ENCODE data around the gene CA4. TPM values are rescaled to one million over a fixed set of nuclear protein-coding genes. Genes with fewer than 3 reads are reported as not detected.

The CA4 gene
- polyA plus RNA-seq, 1 donor from 2014 or later: not detected

GRCh38 chr17:60157487-60158040 is 7.8 kb downstream of the CA4 start:
- H3K4me2 ChIP-seq (ENCODE audit: low read length): no peak overlapping the region
- H3K4me3 ChIP-seq (ENCODE audit: low read length): no peak overlapping the region
- H3K9me2 ChIP-seq (ENCODE audit: insufficient read depth, low read length): no peaks in the 10 kb centered on the region

GRCh38 chr17:60158751-60159478 is 9.1 kb downstream of the CA4 start:
- Histone ChIP-seq H3K9me2 (ENCODE audit: insufficient read depth, low read length) (no peaks in the 10 kb centered on the region), H3K9ac (ENCODE audit: low read length) (no peak overlapping the region), H2AFZ (ENCODE audit: low read depth, low read length) (no peak overlapping the region), H3K4me3 (ENCODE audit: low read length) (no peak overlapping the region), H3K4me2 (ENCODE audit: low read length) (no peak overlapping the region), H3K27ac (ENCODE audit: low read length) (no peak overlapping the region), H3K36me3 (ENCODE audit: insufficient read depth, low read length) (no peaks in the 10 kb centered on the region), H4K20me1 (ENCODE audit: insufficient read depth) (no peaks in the 10 kb centered on the region), H3K79me2 (replicated peaks; ENCODE audit: insufficient read depth, low read length) (no peaks in the 10 kb centered on the region), H3K9me3 (ENCODE audit: low read length) (no peaks in the 10 kb centered on the region), H3K27me3 (ENCODE audit: insufficient read depth, low read depth, low read length) (no peaks in the 10 kb centered on the region), H3F3A (ENCODE audit: insufficient read depth, low read length, poor library complexity, severe bottlenecking) (no peaks in the 10 kb centered on the region)
- TF ChIP-seq CTCF (IDR thresholded peaks at IDR 0.05; ENCODE audit: poor library complexity, severe bottlenecking) (no peak), REST (IDR thresholded peaks at IDR 0.05; ENCODE audit: borderline replicate concordance) (no peak), EZH2 (IDR thresholded peaks at IDR 0.05; ENCODE audit: borderline replicate concordance, insufficient read depth, low read length, poor library complexity, severe bottlenecking) (no peak), EP300 (conservative IDR thresholded peaks at IDR 0.05; ENCODE audit: poor library complexity, severe bottlenecking) (no peak), TAF1 (IDR thresholded peaks at IDR 0.05; ENCODE audit: low read depth) (no peak), MXI1 (conservative IDR thresholded peaks at IDR 0.05; ENCODE audit: poor library complexity, severe bottlenecking) (no peak), POLR2AphosphoS5 (IDR thresholded peaks at IDR 0.05) (no peak), RAD21 (conservative IDR thresholded peaks at IDR 0.05) (no peak), SMC3 (conservative IDR thresholded peaks at IDR 0.05; ENCODE audit: poor library complexity) (no peak)

More at GRCh38 chr17:60157487-60158040, 7.8 kb downstream of the CA4 start:
- Histone ChIP-seq H3K9ac (ENCODE audit: low read length) (no peak overlapping the region), H2AFZ (ENCODE audit: low read depth, low read length) (no peak overlapping the region), H3K36me3 (ENCODE audit: insufficient read depth, low read length) (no peaks in the 10 kb centered on the region), H3F3A (ENCODE audit: insufficient read depth, low read length, poor library complexity, severe bottlenecking) (no peaks in the 10 kb centered on the region), H4K20me1 (ENCODE audit: insufficient read depth) (no peaks in the 10 kb centered on the region), H3K27ac (ENCODE audit: low read length) (no peak overlapping the region), H3K9me3 (ENCODE audit: low read length) (no peaks in the 10 kb centered on the region), H3K27me3 (ENCODE audit: insufficient read depth, low read depth, low read length) (no peaks in the 10 kb centered on the region), H3K79me2 (replicated peaks; ENCODE audit: insufficient read depth, low read length) (no peaks in the 10 kb centered on the region)
- TF ChIP-seq EP300 (conservative IDR thresholded peaks at IDR 0.05; ENCODE audit: poor library complexity, severe bottlenecking) (no peak), REST (IDR thresholded peaks at IDR 0.05; ENCODE audit: borderline replicate concordance) (no peak), POLR2AphosphoS5 (IDR thresholded peaks at IDR 0.05) (no peak)
